ENCODE measurements around the gene ERVH48-1.
"Not testable (repeated sequence)": the region's sequence is repeated elsewhere in the genome, so short reads cannot be mapped to it uniquely, and the experiment has no call there.

Gene ERVH48-1

GRCh38 chr21:42903817-42904216, 21.6 kb downstream of the ERVH48-1 start:
- DNase-seq: no peak

- no peak for DNase-seq
These were observed 25.0 kb downstream of the ERVH48-1 start for GRCh38 chr21:42900446-42900845.

GRCh38 chr21:42892931-42893755, 32.3 kb downstream of the ERVH48-1 start, which contains the start of gene NDUFV3:
NDUFV3 (plus strand) TSS chr21:42893309; CDS start chr21:42893334, 25 bp downstream.
- peak; percentile 98 to 100 for DNase-seq

GRCh38 chr21:42892582-42892930, 32.9 kb downstream of the ERVH48-1 start:
- no peak for DNase-seq

GRCh38 chr21:42887326-42887725, 38.1 kb downstream of the ERVH48-1 start:
- DNase-seq: no peak

- DNase-seq: no peak
These were observed 41.5 kb downstream of the ERVH48-1 start for GRCh38 chr21:42883921-42884320.

- no peak for DNase-seq
These were observed 45.1 kb downstream of the ERVH48-1 start for GRCh38 chr21:42880352-42880751.

GRCh38 chr21:42878993-42879787, 46.2 kb downstream of the ERVH48-1 start, which contains the start of gene WDR4:
WDR4 (minus strand) TSS chr21:42879539; CDS start chr21:42879495, 44 bp downstream.
- DNase-seq: peak; percentile 87 to 96

- DNase-seq: no peak
These were observed 46.8 kb downstream of the ERVH48-1 start for GRCh38 chr21:42878678-42878992.

- not testable (repeated sequence) for DNase-seq
These were observed 49.6 kb downstream of the ERVH48-1 start for GRCh38 chr21:42875811-42876210.

- DNase-seq: no peak
These were observed 52.3 kb downstream of the ERVH48-1 start for GRCh38 chr21:42873096-42873495.

GRCh38 chr21:42868196-42868595, 57.2 kb downstream of the ERVH48-1 start:
- no peak for DNase-seq

All from hippocampal formation (tissue), 2 donors.